Measurements from ENCODE around the gene GPR148. TPM values are rescaled to one million over a fixed set of nuclear protein-coding genes. Genes with fewer than 3 reads are reported as not detected.

Gene GPR148
- total RNA-seq, 1 donor from 2014 or later, result 0.48 TPM

- no peak for DNase-seq (ENCODE audit: low spot score)
Measured at GRCh38 chr2:130749078-130749477, 20.2 kb downstream of the GPR148 start.

GRCh38 chr2:130749641-130750040 is 20.8 kb downstream of the GPR148 start:
- DNase-seq (ENCODE audit: low spot score), result no peak

GRCh38 chr2:130754811-130755210 is 25.9 kb downstream of the GPR148 start:
- DNase-seq (ENCODE audit: low spot score), result no peak

- DNase-seq (ENCODE audit: low spot score), result no peak
Measured at GRCh38 chr2:130755256-130756052, 26.6 kb downstream of the GPR148 start, which contains the start of gene AMER3. AMER3 (plus strand) TSS chr2:130755540; CDS start chr2:130762073, 6,533 bp downstream.

- DNase-seq (ENCODE audit: low spot score), result peak; percentile 16
Measured at GRCh38 chr2:130756053-130756873, 27.4 kb downstream of the GPR148 start.

GRCh38 chr2:130756874-130757668 is 28.2 kb downstream of the GPR148 start:
- DNase-seq (ENCODE audit: low spot score), result no peak

GRCh38 chr2:130759906-130760753 is 31.3 kb downstream of the GPR148 start:
- DNase-seq (ENCODE audit: low spot score), result no peak

GRCh38 chr2:130760754-130761751 is 32.2 kb downstream of the GPR148 start:
- no peak for DNase-seq (ENCODE audit: low spot score)

- no peak for DNase-seq (ENCODE audit: low spot score)
Measured at GRCh38 chr2:130762031-130762909, 33.4 kb downstream of the GPR148 start.

GRCh38 chr2:130762910-130763385 is 34.1 kb downstream of the GPR148 start:
- no peak for DNase-seq (ENCODE audit: low spot score)

GRCh38 chr2:130763405-130763804 is 34.5 kb downstream of the GPR148 start:
- DNase-seq (ENCODE audit: low spot score), result no peak

- no peak for DNase-seq (ENCODE audit: low spot score)
Measured at GRCh38 chr2:130764035-130764820, 35.4 kb downstream of the GPR148 start.

GRCh38 chr2:130764821-130765115 is 35.9 kb downstream of the GPR148 start:
- DNase-seq (ENCODE audit: low spot score), result no peak

GRCh38 chr2:130765464-130765863 is 36.6 kb downstream of the GPR148 start:
- no peak for DNase-seq (ENCODE audit: low spot score)

GRCh38 chr2:130766037-130766436 is 37.2 kb downstream of the GPR148 start:
- no peak for DNase-seq (ENCODE audit: low spot score)

- DNase-seq (ENCODE audit: low spot score), result no peak
Measured at GRCh38 chr2:130766711-130767407, 38.0 kb downstream of the GPR148 start.

- no peak for DNase-seq (ENCODE audit: low spot score)
Measured at GRCh38 chr2:130767408-130767775, 38.5 kb downstream of the GPR148 start.
